ENCODE measurements around the gene H2BK1. TPM values are rescaled to one million over a fixed set of nuclear protein-coding genes. Genes with fewer than 3 reads are reported as not detected.

H2BK1 gene
- total RNA-seq, 4 donors from 2014 or later = 4.4 TPM; not detected in 3

DNA sequence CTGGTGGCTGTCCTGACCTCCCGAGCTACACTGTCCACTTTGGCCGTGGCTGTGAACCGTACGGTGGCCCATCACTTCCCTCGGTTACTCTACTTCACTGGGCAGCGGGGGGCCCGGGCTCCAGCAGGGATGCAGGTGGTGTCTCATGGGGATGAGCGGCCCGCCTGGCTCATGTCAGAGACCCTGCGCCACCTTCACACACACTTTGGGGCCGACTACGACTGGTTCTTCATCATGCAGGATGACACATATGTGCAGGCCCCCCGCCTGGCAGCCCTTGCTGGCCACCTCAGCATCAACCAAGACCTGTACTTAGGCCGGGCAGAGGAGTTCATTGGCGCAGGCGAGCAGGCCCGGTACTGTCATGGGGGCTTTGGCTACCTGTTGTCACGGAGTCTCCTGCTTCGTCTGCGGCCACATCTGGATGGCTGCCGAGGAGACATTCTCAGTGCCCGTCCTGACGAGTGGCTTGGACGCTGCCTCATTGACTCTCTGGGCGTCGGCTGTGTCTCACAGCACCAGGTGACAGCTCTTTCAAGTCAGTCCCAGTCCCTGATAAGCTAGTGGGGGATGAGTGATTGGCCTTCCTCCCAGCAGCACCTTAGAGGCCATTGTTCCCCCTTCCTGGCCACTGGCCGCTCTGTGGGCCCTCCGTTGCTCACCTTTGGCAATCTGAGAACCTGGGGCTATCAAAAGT is 25.0 kb upstream of the H2BK1 start:
- intact Hi-C loops (cut with DNase I; ENCODE audit: low total_unique reads) = no loop called here
- DNase-seq = no peak
- TF ChIP-seq, protein P1, sequence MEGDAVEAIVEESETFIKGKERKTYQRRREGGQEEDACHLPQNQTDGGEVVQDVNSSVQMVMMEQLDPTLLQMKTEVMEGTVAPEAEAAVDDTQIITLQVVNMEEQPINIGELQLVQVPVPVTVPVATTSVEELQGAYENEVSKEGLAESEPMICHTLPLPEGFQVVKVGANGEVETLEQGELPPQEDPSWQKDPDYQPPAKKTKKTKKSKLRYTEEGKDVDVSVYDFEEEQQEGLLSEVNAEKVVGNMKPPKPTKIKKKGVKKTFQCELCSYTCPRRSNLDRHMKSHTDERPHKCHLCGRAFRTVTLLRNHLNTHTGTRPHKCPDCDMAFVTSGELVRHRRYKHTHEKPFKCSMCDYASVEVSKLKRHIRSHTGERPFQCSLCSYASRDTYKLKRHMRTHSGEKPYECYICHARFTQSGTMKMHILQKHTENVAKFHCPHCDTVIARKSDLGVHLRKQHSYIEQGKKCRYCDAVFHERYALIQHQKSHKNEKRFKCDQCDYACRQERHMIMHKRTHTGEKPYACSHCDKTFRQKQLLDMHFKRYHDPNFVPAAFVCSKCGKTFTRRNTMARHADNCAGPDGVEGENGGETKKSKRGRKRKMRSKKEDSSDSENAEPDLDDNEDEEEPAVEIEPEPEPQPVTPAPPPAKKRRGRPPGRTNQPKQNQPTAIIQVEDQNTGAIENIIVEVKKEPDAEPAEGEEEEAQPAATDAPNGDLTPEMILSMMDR (IDR thresholded peaks at IDR 0.05) = no peak
- no peak for TF ChIP-seq POLR2A (IDR thresholded peaks at IDR 0.05)
- Histone ChIP-seq H3K9me3 (no peaks in the 10 kb centered on the region), H3K27ac (no peak overlapping the region), H3K4me3 (no peak overlapping the region), H3K27me3 (no peaks in the 10 kb centered on the region), H3K36me3 (no peaks in the 10 kb centered on the region), H3K4me1 (peaks cover 5 to 12% of the 10 kb centered on the region in 2 donors)

DNA sequence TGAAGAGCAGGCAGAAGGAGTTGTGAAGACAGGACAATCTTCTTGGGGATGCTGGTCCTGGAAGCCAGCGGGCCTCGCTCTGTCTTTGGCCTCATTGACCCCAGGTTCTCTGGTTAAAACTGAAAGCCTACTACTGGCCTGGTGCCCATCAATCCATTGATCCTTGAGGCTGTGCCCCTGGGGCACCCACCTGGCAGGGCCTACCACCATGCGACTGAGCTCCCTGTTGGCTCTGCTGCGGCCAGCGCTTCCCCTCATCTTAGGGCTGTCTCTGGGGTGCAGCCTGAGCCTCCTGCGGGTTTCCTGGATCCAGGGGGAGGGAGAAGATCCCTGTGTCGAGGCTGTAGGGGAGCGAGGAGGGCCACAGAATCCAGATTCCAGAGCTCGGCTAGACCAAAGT is 23.5 kb upstream of the H2BK1 start:
- intact Hi-C loops (cut with DNase I; ENCODE audit: low total_unique reads) = no loop called here
- TF ChIP-seq, protein P1 (IDR thresholded peaks at IDR 0.05) = no peak
- no peak for TF ChIP-seq POLR2A (IDR thresholded peaks at IDR 0.05)

DNA sequence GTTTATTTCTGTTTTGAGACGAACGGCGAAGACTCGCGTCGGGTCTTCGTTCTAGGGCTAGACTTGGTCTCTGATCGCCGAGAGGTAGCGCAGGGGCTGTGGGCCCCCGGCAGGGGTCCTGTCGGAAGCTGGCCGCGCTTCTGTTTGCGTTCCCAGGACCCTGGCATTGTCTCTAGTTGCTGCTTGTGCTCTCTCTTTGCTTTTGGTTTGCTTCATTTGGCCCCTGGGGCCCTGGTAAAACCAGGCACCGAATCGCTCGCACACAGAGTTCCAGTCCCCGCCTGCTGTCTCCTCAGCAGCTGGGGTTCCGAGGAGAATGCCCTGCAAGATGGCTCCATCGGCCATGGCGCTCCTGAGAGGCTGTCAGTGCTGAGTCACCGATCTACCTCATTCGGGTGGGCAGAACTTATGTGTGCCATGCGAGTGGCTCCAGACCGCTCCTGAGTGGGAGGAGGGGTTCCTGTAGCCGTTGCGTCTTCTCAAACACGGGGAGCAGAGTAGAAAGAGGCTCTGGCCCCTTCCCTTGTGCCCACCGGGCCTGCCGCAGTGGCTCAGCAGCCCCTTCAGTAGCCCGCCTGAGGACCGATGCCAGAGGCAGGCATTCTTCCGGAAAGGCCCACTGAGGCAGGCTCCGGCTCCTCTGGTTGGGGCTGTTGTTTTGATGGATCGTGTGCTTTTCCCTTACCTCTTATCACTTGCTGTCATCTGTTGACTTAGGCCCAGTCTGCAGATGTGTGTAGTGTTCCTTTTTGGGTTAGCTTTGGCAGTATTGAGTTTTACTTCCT is 22.8 kb upstream of the H2BK1 start:
- H3K4me3 ChIP-seq = peak overlapping the region; percentile 79 to 82
- no peaks in the 10 kb centered on the region for H3K36me3 ChIP-seq
- H3K9me3 ChIP-seq = no peaks in the 10 kb centered on the region
- no peak for DNase-seq
- no peaks in the 10 kb centered on the region for H3K27me3 ChIP-seq
- H3K27ac ChIP-seq = peak overlapping the region; percentile 75
- H3K4me1 ChIP-seq = peaks cover 5 to 12% of the 10 kb centered on the region in 2 donors
- intact Hi-C loops (cut with DNase I; ENCODE audit: low total_unique reads) = no loop called here
- no peak for TF ChIP-seq POLR2A (IDR thresholded peaks at IDR 0.05)
- TF ChIP-seq, protein P1 (IDR thresholded peaks at IDR 0.05) = no peak

More for the DNA sequence above, 23.5 kb upstream of the H2BK1 start:
- no peaks in the 10 kb centered on the region for H3K36me3 ChIP-seq
- H3K9me3 ChIP-seq = no peaks in the 10 kb centered on the region
- peaks cover 5 to 12% of the 10 kb centered on the region in 2 donors for H3K4me1 ChIP-seq
- H3K27me3 ChIP-seq = no peaks in the 10 kb centered on the region
- no peak overlapping the region for H3K27ac ChIP-seq
- H3K4me3 ChIP-seq = no peak overlapping the region
- no peak for DNase-seq

DNA sequence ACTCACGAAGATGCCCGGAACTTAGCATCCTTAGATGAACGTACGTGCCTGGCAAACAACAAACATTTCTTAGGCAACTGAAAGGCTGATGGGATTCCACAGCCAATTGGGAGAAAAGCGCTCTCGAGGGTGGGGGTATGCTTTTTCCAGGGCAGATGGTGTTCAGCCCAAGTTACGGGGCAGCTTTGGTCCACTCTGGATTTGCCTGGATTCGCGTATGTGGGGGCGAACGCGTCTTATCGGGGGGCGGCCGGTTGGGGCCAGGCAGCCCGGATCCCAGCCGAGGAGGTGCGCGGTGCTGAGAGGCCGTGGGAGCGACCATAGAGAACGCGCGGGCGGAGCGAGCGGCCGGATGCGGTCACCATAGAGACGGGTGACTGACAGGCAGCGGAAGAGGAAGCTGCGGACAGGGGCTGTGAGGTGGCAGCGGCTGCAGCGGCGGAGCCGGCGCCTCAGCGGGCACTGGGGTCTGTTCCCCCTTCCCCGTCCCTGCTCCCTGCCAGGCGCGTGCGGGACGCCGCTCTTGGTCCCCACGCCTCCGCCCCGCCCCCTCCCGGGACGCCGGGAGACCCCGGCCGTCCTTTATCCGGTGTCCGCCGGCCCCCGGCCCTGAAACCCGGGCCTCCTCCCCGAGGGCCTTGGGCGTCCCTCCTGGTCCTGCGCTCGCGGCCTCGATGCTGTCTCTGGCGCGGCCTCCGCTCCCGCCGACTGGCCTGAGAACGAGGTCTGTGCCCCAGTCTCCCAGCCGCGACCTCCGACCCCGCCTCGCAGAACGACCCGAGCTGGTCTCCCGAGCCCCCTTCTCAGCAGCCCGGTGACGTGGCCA is 22.0 kb upstream of the H2BK1 start, which contains the start of gene CHPF2:
TSS of gene CHPF2 (plus strand) at position 393 of the 826 bp plus-strand sequence. CDS start 1,529 bp downstream, outside the sequence.
- peak; percentile 90 to 91 for DNase-seq
- peaks cover 5 to 12% of the 10 kb centered on the region in 2 donors for H3K4me1 ChIP-seq
- TF ChIP-seq, protein P1 (IDR thresholded peaks at IDR 0.05) = peak in 1 of 4 experiments; percentile 21
- TF ChIP-seq POLR2A (IDR thresholded peaks at IDR 0.05) = peak; percentile 45 to 82
- H3K27me3 ChIP-seq = no peaks in the 10 kb centered on the region
- H3K27ac ChIP-seq = peak within 1 kb of the TSS; percentile 75
- peak within 1 kb of the TSS; percentile 79 to 82 for H3K4me3 ChIP-seq
- H3K9me3 ChIP-seq = no peaks in the 10 kb centered on the region
- no peaks in the 10 kb centered on the region for H3K36me3 ChIP-seq
- intact Hi-C loops (cut with DNase I; ENCODE audit: low total_unique reads) = no loop called here

All from uterus (tissue), 4 donors.